Keratinocyte (primary cell): ENCODE measurements around the gene KRTAP1-4. TPM values are rescaled to one million over a fixed set of nuclear protein-coding genes. Genes with fewer than 3 reads are reported as not detected.

Experiments
- DNase-seq: peaks from one replicate; pipeline ENCODE4 v3.0.0-alpha.2; 2011; ENCODE audit warnings: low read depth, missing footprints, low spot score
- FAIRE-seq: peaks from 2 replicates; lab custom pipeline; 2011; peaks lifted over from hg19 to GRCh38; lab: Jason Lieb, UNC
- H2AFZ ChIP-seq: 2 replicates; pipeline ENCODE4 v1.6.0; 2012; ENCODE audit warnings: low read length, control low read depth, inconsistent platforms; ENCODE audit not compliant: control insufficient read depth
- H3K27ac ChIP-seq: 2 replicates; pipeline ENCODE4 v1.5.1; 2011; ENCODE audit warnings: low read length; ENCODE audit not compliant: control insufficient read depth, insufficient read depth
- H3K27me3 ChIP-seq: 3 replicates; pipeline ENCODE4 v1.6.0; 2011; ENCODE audit warnings: low read length; ENCODE audit not compliant: control insufficient read depth, insufficient read depth; ENCODE audit errors: extremely low read depth
- H3K36me3 ChIP-seq, 2 experiments: 2 replicates in 1 of 2; 3 replicates in 1 of 2; pipeline ENCODE4 v1.5.1; 2011; ENCODE audit warnings: low read length in 2 of 2, mild to moderate bottlenecking in 1 of 2; ENCODE audit not compliant: control insufficient read depth in 2 of 2, insufficient read depth in 2 of 2; ENCODE audit errors: extremely low read depth in 1 of 2
- H3K4me1 ChIP-seq: 3 replicates; pipeline ENCODE4 v1.5.1; 2011; ENCODE audit warnings: low read length; ENCODE audit not compliant: control insufficient read depth, insufficient read depth; ENCODE audit errors: extremely low read depth
- H3K4me2 ChIP-seq: 3 replicates; pipeline ENCODE4 v1.6.0; 2011; ENCODE audit warnings: low read depth, low read length; ENCODE audit not compliant: control insufficient read depth, insufficient read depth; ENCODE audit errors: extremely low read depth
- H3K4me3 ChIP-seq, 3 experiments: fragments of 200-600 bp in 1 of 3; sonication (generic) in 1 of 3; 2 replicates in 2 of 3; 3 replicates in 1 of 3; pipeline ENCODE4 v1.5.1; 2011 to 2016; ENCODE audit warnings: low read length in 3 of 3, mild to moderate bottlenecking in 3 of 3, control low read depth in 2 of 3, inconsistent platforms in 1 of 3, low read depth in 1 of 3, mixed read lengths in 1 of 3, mixed run types in 1 of 3, moderate library complexity in 1 of 3; ENCODE audit not compliant: control insufficient read depth in 2 of 3, insufficient read depth in 2 of 3; ENCODE audit errors: extremely low read depth in 1 of 3
- H3K79me2 ChIP-seq: 2 replicates; pipeline ENCODE4 v1.6.0; 2012; ENCODE audit warnings: low read length; ENCODE audit not compliant: control insufficient read depth, insufficient read depth
- H3K9ac ChIP-seq: 3 replicates; pipeline ENCODE4 v1.6.0; 2011; ENCODE audit warnings: low read length; ENCODE audit not compliant: control insufficient read depth, insufficient read depth; ENCODE audit errors: extremely low read depth
- H3K9me1 ChIP-seq: 3 replicates; pipeline ENCODE4 v1.6.0; 2011; ENCODE audit warnings: low read length; ENCODE audit not compliant: control insufficient read depth, insufficient read depth; ENCODE audit errors: extremely low read depth
- H3K9me3 ChIP-seq: 2 replicates; pipeline ENCODE4 v1.5.1; 2012; ENCODE audit warnings: low read depth, low read length; ENCODE audit not compliant: control insufficient read depth
- H4K20me1 ChIP-seq: 3 replicates; pipeline ENCODE4 v1.6.0; 2011; ENCODE audit warnings: low read length; ENCODE audit not compliant: control insufficient read depth, insufficient read depth; ENCODE audit errors: extremely low read depth
- CTCF ChIP-seq, 3 experiments: IDR thresholded peaks in 1 of 3; conservative IDR thresholded peaks in 1 of 3; optimal IDR thresholded peaks in 1 of 3; 2 replicates in 2 of 3; 3 replicates in 1 of 3; pipeline versions ENCODE3 to v1.5.1; 2011; ENCODE audit warnings: low read length in 3 of 3, mild to moderate bottlenecking in 3 of 3, moderate library complexity in 2 of 3, control low read depth in 1 of 3, inconsistent platforms in 1 of 3; ENCODE audit not compliant: insufficient read depth in 2 of 3; ENCODE audit errors: extremely low read depth in 1 of 3
- EZH2 ChIP-seq: IDR thresholded peaks from one replicate; pipeline ENCODE4 v1.6.1; 2012; ENCODE audit warnings: inconsistent platforms, mild to moderate bottlenecking, low read length, moderate library complexity
- dilution Hi-C: fragments of 300-500 bp; cut with MboI; formaldehyde crosslinking; loops from one replicate; pipeline ENCODE4 v1.7.0; 2020; ENCODE audit warnings: low sequenced_read_pairs; ENCODE audit not compliant: extremely low pct_ligation_motif_present
- polyA plus RNA-seq, 5 experiments: library from polyadenylated mRNA; depleted of rRNA in 3 of 5; stranded (reverse) in 3 of 5; stranded (forward) in 1 of 5; unstranded in 1 of 5; fragments of >200 nt; gene quantifications; 1 replicate in 1 of 5; 2 replicates in 3 of 5; 3 replicates in 1 of 5; pipeline versions ENCODE4 v1.2.1 to v1.2.3, GENCODE V29; 2011 to 2012; ENCODE audit warnings: missing spikeins in 2 of 5, low read depth in 1 of 5, low replicate concordance in 1 of 5

KRTAP1-4 gene
- polyA plus RNA-seq, 1 donor (not counting 4 experiments of a cell fraction or from before 2014, with no cell fraction given): not detected

GRCh38 chr17:40993084-40993483, 36.9 kb downstream of the KRTAP1-4 start:
- Histone ChIP-seq H3K9ac (no peak overlapping the region), H4K20me1 (no peaks in the 10 kb centered on the region), H3K27me3 (no peaks in the 10 kb centered on the region), H2AFZ (no peak overlapping the region), H3K4me3 (no peak overlapping the region), H3K36me3 (no peaks in the 10 kb centered on the region), H3K4me1 (no peaks in the 10 kb centered on the region), H3K9me3 (no peaks in the 10 kb centered on the region), H3K9me1 (no peaks in the 10 kb centered on the region), H3K4me2 (no peak overlapping the region), H3K27ac (no peak overlapping the region), H3K79me2 (no peaks in the 10 kb centered on the region)
- dilution Hi-C loops: no loop called here
- no peak for FAIRE-seq
- TF ChIP-seq CTCF (optimal IDR thresholded peaks at IDR 0.05 in 1 of 3, IDR thresholded peaks at IDR 0.05 in 1 of 3, conservative IDR thresholded peaks at IDR 0.05 in 1 of 3; ENCODE audit: extremely low read depth in 1 of 3, insufficient read depth in 2 of 3, low read length in 3 of 3): no peak
- no peak for TF ChIP-seq EZH2
- no peak for DNase-seq

- no peaks in the 10 kb centered on the region for H4K20me1 ChIP-seq
- H2AFZ ChIP-seq: no peak overlapping the region
- dilution Hi-C loops: no loop called here
- H3K4me2 ChIP-seq: no peak overlapping the region
- TF ChIP-seq CTCF (optimal IDR thresholded peaks at IDR 0.05 in 1 of 3, IDR thresholded peaks at IDR 0.05 in 1 of 3, conservative IDR thresholded peaks at IDR 0.05 in 1 of 3; ENCODE audit: extremely low read depth in 1 of 3, insufficient read depth in 2 of 3, low read length in 3 of 3) (no peak), EZH2 (no peak)
- no peaks in the 10 kb centered on the region for H3K4me1 ChIP-seq
- H3K79me2 ChIP-seq: no peaks in the 10 kb centered on the region
- DNase-seq (no peak), FAIRE-seq (no peak)
- H3K36me3 ChIP-seq: no peaks in the 10 kb centered on the region
- H3K27ac ChIP-seq: no peak overlapping the region
- no peak overlapping the region for H3K4me3 ChIP-seq
- H3K9ac ChIP-seq: no peak overlapping the region
- no peaks in the 10 kb centered on the region for H3K9me1 ChIP-seq
- H3K27me3 ChIP-seq: no peaks in the 10 kb centered on the region
- no peaks in the 10 kb centered on the region for H3K9me3 ChIP-seq
Observed at GRCh38 chr17:40992666-40993065, 37.3 kb downstream of the KRTAP1-4 start.
